WI38 (cell line): ENCODE data around the gene KIR3DL2.
"Not testable (repeated sequence)": the region's sequence is repeated elsewhere in the genome, so short reads cannot be mapped to it uniquely, and the experiment has no call there.

ENCODE experiments used
- H3K4me3 ChIP-seq: 2 replicates; pipeline ENCODE4 v1.5.1; 2011; ENCODE audit warnings: low read depth, mild to moderate bottlenecking, control low read depth, low read length
- CTCF ChIP-seq: IDR thresholded peaks from 2 replicates; pipeline ENCODE4 v1.5.1; 2012; ENCODE audit warnings: low read depth, mild to moderate bottlenecking, control low read depth, low read length

Gene KIR3DL2

GRCh38 chr19:54817670-54818536 is 32.3 kb upstream of the KIR3DL2 start:
- no peak overlapping the region for H3K4me3 ChIP-seq
- TF ChIP-seq CTCF: no peak

- not testable (repeated sequence) for H3K4me3 ChIP-seq
Measured at GRCh38 chr19:54824416-54824815, 25.8 kb upstream of the KIR3DL2 start.

- not testable (repeated sequence) for H3K4me3 ChIP-seq
Measured at GRCh38 chr19:54825326-54825725, 24.9 kb upstream of the KIR3DL2 start.

DNA sequence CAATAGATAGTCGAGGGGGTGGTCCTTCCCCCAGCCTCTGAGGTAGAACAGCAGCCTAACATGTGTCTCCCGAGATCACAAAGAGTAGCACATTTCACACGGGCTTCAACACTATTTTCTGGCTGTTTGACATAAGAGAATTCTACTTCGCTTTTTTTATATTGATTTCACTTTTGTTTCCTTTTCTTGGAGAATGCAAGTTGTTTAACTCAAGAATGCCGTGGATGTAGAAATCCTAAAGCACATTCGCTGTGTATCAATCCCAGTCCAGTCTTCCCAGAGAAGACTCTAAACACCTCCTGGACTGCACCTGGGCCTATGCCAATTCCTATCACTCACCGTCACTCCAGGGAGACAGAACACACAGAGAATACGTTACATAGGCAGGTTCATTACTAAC is 22.2 kb upstream of the KIR3DL2 start:
- H3K4me3 ChIP-seq: not testable (repeated sequence)

- H3K4me3 ChIP-seq: not testable (repeated sequence)
Measured at GRCh38 chr19:54832496-54832895, 17.7 kb upstream of the KIR3DL2 start, which contains the start of gene KIR2DS4. Gene KIR2DS4, plus strand, starts transcription at chr19:54832676.

DNA sequence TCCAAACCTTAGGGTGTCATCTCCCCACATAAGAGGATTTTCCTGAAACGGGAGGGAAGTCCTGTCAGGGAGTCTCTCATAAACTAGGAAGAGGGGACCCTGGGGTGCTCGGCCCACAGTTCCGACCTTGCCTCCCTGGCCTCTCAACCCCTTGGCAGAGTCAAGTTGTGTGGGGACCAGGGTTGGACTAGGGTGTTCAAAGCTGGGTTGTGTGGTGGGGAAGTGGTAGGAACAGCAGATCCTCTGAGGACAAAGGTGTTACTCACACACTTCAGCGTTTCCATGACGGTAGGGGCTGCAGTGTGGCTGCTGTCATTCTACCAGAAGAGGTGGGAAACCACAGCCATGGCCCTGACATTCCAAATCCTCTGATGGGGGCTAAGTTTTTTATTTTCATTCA is 15.1 kb upstream of the KIR3DL2 start:
- H3K4me3 ChIP-seq: not testable (repeated sequence)

DNA sequence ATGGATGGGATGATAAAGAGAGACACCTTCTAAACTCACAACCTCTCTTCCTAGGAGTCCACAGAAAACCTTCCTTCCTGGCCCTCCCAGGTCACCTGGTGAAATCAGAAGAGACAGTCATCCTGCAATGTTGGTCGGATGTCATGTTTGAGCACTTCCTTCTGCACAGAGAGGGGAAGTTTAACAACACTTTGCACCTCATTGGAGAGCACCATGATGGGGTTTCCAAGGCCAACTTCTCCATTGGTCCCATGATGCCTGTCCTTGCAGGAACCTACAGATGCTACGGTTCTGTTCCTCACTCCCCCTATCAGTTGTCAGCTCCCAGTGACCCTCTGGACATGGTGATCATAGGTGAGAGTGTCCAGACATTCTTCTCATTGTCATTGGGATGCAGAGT is 12.7 kb upstream of the KIR3DL2 start:
- not testable (repeated sequence) for H3K4me3 ChIP-seq

DNA sequence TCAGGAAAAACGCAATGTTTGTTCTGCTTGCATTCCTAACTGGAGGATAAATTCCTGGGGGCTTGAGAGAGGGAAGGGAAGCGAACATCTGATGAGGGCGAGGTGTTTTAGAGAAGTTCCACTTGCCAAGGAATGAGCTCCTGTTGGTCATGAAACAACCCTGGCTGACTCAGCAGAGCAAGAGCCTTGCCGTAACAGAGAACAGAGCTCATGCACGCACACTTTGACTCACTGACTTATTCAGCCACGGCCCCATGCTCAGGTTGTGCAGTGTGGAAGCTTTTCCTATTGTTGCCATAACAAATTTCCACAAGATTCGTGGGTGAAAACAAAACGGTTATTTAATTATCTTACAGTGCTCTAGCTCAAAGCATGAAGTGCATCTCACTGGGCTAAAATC is 7.1 kb upstream of the KIR3DL2 start:
- H3K4me3 ChIP-seq: not testable (repeated sequence)

DNA sequence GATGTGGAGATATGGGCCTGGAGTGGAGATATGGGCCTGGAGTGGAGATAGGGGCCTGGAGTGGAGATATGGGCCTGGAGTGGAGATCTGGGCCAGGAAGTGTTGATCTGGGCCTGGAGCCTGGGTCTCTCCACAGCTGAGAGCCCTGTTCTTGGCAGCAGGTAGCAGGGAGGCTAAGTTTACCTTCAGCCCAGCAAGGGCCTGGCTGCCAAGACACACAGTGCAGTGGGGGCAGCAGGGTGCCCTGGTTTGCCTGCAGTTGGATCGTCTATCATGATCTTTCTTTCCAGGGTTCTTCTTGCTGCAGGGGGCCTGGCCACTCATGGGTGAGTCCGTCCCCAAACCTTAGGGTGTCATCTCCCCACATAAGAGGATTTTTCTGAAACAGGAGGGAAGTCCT is 687 bp downstream of the KIR3DL2 start:
- H3K4me3 ChIP-seq: no peak overlapping the region
- no peak for TF ChIP-seq CTCF

- TF ChIP-seq CTCF: no peak
Measured at GRCh38 chr19:54851353-54851752, 1.1 kb downstream of the KIR3DL2 start.

GRCh38 chr19:54855241-54855640 is 5.0 kb downstream of the KIR3DL2 start:
- not testable (repeated sequence) for H3K4me3 ChIP-seq

More at GRCh38 chr19:54851353-54851752, 1.1 kb downstream of the KIR3DL2 start:
- no peak overlapping the region for H3K4me3 ChIP-seq

GRCh38 chr19:54858476-54858875 is 8.2 kb downstream of the KIR3DL2 start:
- not testable (repeated sequence) for H3K4me3 ChIP-seq

DNA sequence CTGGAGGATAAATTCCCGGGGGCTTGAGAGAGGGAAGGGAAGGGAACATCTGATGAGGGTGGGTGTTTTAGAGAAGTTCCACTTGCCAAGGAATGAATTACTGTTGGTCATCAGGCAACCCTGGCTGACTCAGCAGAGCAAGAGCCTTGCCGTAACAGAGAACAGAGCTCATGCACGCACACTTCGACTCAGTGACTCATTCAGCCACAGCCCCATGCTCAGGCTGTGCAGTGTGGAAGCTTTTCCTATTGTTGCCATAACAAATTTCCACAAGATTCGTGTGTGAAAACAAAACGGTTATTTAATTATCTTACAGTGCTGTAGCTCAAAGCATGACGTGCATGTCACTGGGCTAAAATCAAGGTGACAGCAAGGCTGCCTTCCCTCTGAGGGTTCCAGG is 9.2 kb downstream of the KIR3DL2 start:
- not testable (repeated sequence) for H3K4me3 ChIP-seq

DNA sequence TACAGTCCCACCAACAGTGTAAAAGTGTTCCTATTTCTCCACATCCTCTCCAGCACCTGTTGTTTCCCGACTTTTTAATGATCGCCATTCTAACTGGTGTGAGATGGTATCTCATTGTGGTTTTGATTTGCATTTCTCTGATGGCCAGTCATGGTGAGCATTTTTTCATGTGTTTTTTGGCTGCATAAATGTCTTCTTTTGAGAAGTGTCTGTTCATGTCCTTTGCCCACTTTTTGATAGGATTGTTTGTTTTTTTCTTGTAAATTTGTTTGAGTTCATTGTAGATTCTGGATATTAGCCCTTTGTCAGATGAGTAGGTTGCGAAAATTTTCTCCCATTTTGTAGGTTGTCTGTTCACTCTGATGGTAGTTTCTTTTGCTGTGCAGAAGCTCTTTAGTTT is 13.2 kb downstream of the KIR3DL2 start:
- not testable (repeated sequence) for H3K4me3 ChIP-seq
